Spleen (tissue), 7 donors: ENCODE data around the gene SENP7.

Experiments
- POLR2A ChIP-seq, 3 donors: fragments of 450-650 bp; IDR thresholded peaks; one replicate each; pipeline ENCODE4 v1.5.1; 2017; ENCODE audit warnings: antibody characterized with exemption in 3 of 3, mild to moderate bottlenecking in 1 of 3
- POLR2AphosphoS5 ChIP-seq, 3 donors: sonication (generic); formaldehyde crosslinking; IDR thresholded peaks; one replicate each; pipeline ENCODE4 v1.5.1; 2017; ENCODE audit warnings: antibody characterized with exemption in 3 of 3
- TF ChIP-seq, protein P1 (sequence below), 11 experiments: fragments of 200-600 bp in 7 of 11; fragments of 450-650 bp in 4 of 11; sonication (generic) in 4 of 11; IDR thresholded peaks in 8 of 11; conservative IDR thresholded peaks in 3 of 11; 1 replicate in 7 of 11; 2 replicates in 4 of 11; pipeline versions ENCODE4 v1.4.0 to v1.8.0; 2016 to 2021; ENCODE audit warnings: antibody characterized with exemption in 11 of 11, inconsistent platforms in 4 of 11, mild to moderate bottlenecking in 1 of 11
- donor health status: DM: no; HTN: no; CAD: no; lungs with moderate emphysema.
- donor health status: DM: no; HTN: no; CAD: no.
- donor health status: DM: no; HTN: no; CAD: no.

DNA sequence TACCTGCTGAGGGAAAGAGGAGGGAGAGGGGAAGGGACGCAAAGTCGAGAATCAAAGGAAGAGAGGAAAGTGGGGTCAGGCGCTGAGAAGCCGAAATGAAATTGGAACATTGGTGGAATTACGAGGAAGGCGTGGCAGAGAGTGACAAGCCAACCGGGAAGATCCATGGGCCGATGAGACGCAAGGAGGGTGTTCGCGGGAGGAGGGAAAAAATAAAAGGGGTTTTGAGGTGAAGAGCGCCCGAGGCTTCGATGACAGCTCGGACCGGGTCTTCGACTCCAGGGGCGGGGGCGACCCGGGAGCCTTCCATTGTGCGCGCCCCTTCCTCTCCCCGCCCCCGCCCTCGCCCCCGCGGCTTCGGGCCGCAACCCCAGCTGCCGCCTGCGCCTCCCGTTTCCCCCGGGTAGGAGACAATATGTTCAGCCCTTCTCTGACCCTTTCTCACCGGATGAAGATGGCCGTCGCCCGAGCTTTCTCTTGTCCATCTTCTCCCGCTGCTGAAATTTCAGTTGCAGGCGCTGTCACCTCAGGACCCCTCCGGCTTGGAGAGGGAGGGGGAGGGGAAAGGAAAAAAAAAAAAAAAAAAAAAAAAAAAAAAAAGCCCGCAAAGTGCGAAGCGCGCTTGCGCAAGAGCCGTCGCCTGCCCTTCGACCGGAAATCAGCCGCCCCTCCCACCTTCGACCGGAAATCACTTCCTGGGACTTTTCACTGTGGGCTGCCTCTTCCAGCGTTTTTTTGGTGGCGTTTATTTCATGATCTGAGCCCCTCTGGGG lies at the start of gene SENP7:
- TF ChIP-seq POLR2A (IDR thresholded peaks at IDR 0.05) (no peak), POLR2AphosphoS5 (IDR thresholded peaks at IDR 0.05) (peak; percentile 58 to 73 (median 71))
- TF ChIP-seq, protein P1, sequence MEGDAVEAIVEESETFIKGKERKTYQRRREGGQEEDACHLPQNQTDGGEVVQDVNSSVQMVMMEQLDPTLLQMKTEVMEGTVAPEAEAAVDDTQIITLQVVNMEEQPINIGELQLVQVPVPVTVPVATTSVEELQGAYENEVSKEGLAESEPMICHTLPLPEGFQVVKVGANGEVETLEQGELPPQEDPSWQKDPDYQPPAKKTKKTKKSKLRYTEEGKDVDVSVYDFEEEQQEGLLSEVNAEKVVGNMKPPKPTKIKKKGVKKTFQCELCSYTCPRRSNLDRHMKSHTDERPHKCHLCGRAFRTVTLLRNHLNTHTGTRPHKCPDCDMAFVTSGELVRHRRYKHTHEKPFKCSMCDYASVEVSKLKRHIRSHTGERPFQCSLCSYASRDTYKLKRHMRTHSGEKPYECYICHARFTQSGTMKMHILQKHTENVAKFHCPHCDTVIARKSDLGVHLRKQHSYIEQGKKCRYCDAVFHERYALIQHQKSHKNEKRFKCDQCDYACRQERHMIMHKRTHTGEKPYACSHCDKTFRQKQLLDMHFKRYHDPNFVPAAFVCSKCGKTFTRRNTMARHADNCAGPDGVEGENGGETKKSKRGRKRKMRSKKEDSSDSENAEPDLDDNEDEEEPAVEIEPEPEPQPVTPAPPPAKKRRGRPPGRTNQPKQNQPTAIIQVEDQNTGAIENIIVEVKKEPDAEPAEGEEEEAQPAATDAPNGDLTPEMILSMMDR (IDR thresholded peaks at IDR 0.05 in 8 of 11, conservative IDR thresholded peaks at IDR 0.05 in 3 of 11), result no peak
